Measurements from ENCODE around the gene IKZF5.

Gene IKZF5

DNA sequence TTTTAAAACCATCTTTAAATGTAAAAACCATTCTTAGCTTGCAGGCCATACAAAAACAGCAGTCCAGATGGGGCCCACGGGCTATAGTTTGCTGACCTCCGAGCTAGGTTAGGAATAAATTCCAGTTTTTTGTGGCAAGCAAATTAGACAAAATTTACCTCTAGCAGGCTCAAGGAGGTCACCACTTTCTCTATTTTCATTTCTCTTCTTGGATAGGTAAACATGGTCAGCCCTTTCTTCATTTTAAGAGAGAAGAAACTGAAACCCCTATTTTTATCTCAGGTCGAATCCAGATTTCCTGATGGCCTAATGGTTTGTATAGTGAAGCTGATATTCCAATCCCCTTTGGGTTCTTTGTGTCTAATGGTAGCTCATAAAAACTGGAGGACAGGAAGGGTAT, 10.7 kb downstream of the IKZF5 start:
- TF ChIP-seq, protein P1, sequence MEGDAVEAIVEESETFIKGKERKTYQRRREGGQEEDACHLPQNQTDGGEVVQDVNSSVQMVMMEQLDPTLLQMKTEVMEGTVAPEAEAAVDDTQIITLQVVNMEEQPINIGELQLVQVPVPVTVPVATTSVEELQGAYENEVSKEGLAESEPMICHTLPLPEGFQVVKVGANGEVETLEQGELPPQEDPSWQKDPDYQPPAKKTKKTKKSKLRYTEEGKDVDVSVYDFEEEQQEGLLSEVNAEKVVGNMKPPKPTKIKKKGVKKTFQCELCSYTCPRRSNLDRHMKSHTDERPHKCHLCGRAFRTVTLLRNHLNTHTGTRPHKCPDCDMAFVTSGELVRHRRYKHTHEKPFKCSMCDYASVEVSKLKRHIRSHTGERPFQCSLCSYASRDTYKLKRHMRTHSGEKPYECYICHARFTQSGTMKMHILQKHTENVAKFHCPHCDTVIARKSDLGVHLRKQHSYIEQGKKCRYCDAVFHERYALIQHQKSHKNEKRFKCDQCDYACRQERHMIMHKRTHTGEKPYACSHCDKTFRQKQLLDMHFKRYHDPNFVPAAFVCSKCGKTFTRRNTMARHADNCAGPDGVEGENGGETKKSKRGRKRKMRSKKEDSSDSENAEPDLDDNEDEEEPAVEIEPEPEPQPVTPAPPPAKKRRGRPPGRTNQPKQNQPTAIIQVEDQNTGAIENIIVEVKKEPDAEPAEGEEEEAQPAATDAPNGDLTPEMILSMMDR (IDR thresholded peaks at IDR 0.05; ENCODE audit: low read length, missing control alignments) = no peak
- no peak for DNase-seq (ENCODE audit: low read depth)
- H3K4me3 ChIP-seq (replicated peaks; ENCODE audit: low read depth, low read length) = no peak overlapping the region

- DNase-seq (ENCODE audit: low read depth) = no peak
- TF ChIP-seq, protein P1 (IDR thresholded peaks at IDR 0.05; ENCODE audit: low read length, missing control alignments) = no peak
- no peak overlapping the region for H3K4me3 ChIP-seq (replicated peaks; ENCODE audit: low read depth, low read length)
Measured at GRCh38 chr10:122995936-122996335, 12.7 kb downstream of the IKZF5 start.

DNA sequence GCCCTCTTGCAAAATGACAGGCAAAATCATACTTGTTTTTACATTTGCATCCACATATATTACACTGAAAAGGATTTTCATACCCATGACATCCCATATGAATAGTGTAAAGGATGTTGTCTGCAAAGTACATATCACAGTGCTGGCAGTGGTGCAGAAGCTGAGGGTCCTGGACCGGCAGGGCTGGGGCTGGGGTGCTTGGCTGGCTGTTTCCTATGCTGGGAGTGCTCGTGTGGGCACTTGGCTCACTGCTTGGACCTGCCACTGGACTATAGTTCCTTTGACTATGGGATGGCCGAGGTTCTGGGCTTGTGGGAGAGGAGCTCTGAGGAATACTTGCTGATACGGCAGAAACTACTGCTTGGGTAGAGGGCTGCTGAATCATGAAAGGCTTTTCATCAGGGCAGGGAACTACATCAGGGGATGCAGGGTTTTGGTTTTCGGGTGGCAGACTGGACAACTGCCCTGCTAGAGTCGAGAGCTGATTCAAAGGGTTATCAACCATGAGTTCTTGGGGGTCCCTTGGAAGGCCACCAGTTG, 14.7 kb downstream of the IKZF5 start:
- TF ChIP-seq, protein P1 (IDR thresholded peaks at IDR 0.05; ENCODE audit: low read length, missing control alignments) = no peak
- no peak for DNase-seq (ENCODE audit: low read depth)
- H3K4me3 ChIP-seq (replicated peaks; ENCODE audit: low read depth, low read length) = no peak overlapping the region

- DNase-seq (ENCODE audit: low read depth) = no peak
- TF ChIP-seq, protein P1 (IDR thresholded peaks at IDR 0.05; ENCODE audit: low read length, missing control alignments) = no peak
- H3K4me3 ChIP-seq (replicated peaks; ENCODE audit: low read depth, low read length) = no peak overlapping the region
Measured at GRCh38 chr10:122992031-122992585, 16.5 kb downstream of the IKZF5 start.

DNA sequence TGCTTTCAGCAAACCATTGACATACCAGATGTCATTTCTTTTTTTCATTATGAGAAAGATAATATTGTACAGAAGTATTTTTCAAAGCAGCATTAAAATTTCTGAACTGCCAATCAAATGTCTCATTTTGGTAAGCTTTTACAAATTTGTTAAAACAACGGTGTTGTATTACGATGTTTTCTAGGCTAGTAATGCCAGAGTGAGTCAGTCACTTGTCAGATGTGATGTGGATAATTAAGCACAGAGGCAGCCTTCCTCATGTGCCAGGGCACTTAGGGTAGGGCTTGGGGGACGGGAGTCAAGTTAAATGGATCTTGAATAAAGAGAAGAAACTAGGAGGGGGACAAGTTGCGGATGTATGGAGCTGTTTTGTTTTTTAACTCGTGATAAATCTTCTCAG, 18.3 kb downstream of the IKZF5 start:
- no peak for DNase-seq (ENCODE audit: low read depth)
- H3K4me3 ChIP-seq (replicated peaks; ENCODE audit: low read depth, low read length) = no peak overlapping the region
- TF ChIP-seq, protein P1 (IDR thresholded peaks at IDR 0.05; ENCODE audit: low read length, missing control alignments) = no peak

DNA sequence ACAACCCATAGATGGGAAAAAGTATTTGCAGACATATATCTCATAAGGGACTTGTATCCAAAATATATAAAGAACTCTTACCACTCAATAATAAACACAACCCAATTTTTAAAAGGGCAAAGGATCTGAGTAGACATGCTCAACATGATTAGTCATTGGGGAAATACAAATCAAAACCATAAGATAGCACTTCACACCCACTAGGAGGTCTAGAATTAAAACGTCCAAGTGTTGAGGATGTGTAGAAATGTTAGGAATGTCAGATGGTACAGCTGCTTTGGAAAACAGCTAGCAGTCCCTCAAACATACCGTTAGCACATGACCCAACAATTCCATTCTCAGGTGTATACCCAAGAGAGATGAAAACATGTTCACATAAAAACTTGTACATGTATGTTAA, 20.1 kb downstream of the IKZF5 start:
- no peak for DNase-seq (ENCODE audit: low read depth)
- TF ChIP-seq, protein P1 (IDR thresholded peaks at IDR 0.05; ENCODE audit: low read length, missing control alignments) = no peak

GRCh38 chr10:122986335-122986734, 22.3 kb downstream of the IKZF5 start:
- no peak overlapping the region for H3K4me3 ChIP-seq (replicated peaks; ENCODE audit: low read depth, low read length)
- DNase-seq (ENCODE audit: low read depth) = no peak
- TF ChIP-seq, protein P1 (IDR thresholded peaks at IDR 0.05; ENCODE audit: low read length, missing control alignments) = no peak

More for the DNA sequence above, 20.1 kb downstream of the IKZF5 start:
- no peak overlapping the region for H3K4me3 ChIP-seq (replicated peaks; ENCODE audit: low read depth, low read length)
